Right lobe of liver (tissue), 4 donors: ENCODE measurements around the gene SIM2.

ENCODE experiments used
- POLR2A ChIP-seq: fragments of 450-650 bp; IDR thresholded peaks from one replicate; pipeline ENCODE4 v1.6.1; 2017; ENCODE audit warnings: antibody characterized with exemption, mild to moderate bottlenecking
- TF ChIP-seq, protein P1 (sequence below), 4 donors: fragments of 200-600 bp in 3 of 4; fragments of 450-650 bp in 1 of 4; IDR thresholded peaks; one replicate each; pipeline versions ENCODE4 v1.5.1 to v1.8.0; 2016 to 2022; ENCODE audit warnings: antibody characterized with exemption in 4 of 4, mild to moderate bottlenecking in 2 of 4
- donor health status: DM: no; HTN: no; CAD: no.
- donor health status: DM: no; HTN: no; CAD: no.
- donor health status: DM: no; HTN: yes; CAD: no.

DNA sequence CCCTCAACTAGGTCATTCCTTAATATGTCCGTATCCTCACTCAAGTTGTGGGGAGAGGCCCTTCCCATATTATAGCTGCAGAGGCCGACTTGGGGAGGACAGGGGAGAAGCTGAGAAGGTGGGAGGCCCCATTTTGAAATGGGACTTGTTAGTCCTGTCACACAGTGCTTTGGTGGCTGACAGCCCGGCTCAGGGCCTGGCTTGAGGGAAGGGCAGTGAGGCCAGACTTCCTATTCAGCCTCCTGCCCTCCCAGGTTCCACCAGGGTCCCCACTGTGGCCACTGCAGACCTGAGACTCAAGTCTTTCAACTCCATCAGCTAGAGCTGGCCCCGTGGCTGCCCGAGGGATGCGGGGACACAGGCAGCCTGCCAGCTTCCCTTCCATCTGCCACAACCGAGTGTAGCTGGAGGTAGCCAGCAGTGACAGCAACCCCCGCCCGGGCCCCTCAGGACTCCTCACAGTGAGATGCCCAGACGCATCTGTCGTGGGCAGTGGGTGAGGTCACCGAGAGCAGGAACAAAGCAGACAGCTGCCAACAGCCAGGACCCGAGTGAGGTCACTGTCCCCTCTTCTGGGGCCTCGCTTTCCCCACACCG, 36.9 kb downstream of the SIM2 start:
- TF ChIP-seq, protein P1, sequence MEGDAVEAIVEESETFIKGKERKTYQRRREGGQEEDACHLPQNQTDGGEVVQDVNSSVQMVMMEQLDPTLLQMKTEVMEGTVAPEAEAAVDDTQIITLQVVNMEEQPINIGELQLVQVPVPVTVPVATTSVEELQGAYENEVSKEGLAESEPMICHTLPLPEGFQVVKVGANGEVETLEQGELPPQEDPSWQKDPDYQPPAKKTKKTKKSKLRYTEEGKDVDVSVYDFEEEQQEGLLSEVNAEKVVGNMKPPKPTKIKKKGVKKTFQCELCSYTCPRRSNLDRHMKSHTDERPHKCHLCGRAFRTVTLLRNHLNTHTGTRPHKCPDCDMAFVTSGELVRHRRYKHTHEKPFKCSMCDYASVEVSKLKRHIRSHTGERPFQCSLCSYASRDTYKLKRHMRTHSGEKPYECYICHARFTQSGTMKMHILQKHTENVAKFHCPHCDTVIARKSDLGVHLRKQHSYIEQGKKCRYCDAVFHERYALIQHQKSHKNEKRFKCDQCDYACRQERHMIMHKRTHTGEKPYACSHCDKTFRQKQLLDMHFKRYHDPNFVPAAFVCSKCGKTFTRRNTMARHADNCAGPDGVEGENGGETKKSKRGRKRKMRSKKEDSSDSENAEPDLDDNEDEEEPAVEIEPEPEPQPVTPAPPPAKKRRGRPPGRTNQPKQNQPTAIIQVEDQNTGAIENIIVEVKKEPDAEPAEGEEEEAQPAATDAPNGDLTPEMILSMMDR (IDR thresholded peaks at IDR 0.05): no peak
- no peak for TF ChIP-seq POLR2A
